Mesothelial cell of epicardium (in vitro differentiated cells): ENCODE results near the gene ZNF467. TPM values are rescaled to one million over a fixed set of nuclear protein-coding genes. Genes with fewer than 3 reads are reported as not detected.

ENCODE experiments used
- DNase-seq, 2 experiments: peaks; one replicate each; pipeline ENCODE4 v3.0.0; 2021; ENCODE audit warnings: low spot score in 2 of 2; ENCODE audit not compliant: unreplicated experiment in 2 of 2
- H3K27ac Mint-ChIP-seq: 2 replicates; pipeline ENCODE4 v1.8.0; 2021; ENCODE audit warnings: mixed read lengths
- H3K27me3 Mint-ChIP-seq: 2 replicates; pipeline ENCODE4 v1.8.0; 2021; ENCODE audit warnings: low read depth, mixed read lengths
- H3K36me3 Mint-ChIP-seq: 2 replicates; pipeline ENCODE4 v1.8.0; 2021; ENCODE audit warnings: mixed read lengths
- H3K4me1 Mint-ChIP-seq: 2 replicates; pipeline ENCODE4 v1.8.0; 2021; ENCODE audit warnings: mixed read lengths
- H3K4me3 Mint-ChIP-seq: 2 replicates; pipeline ENCODE4 v1.8.0; 2021; ENCODE audit warnings: mild to moderate bottlenecking, moderate library complexity, mixed read lengths
- H3K9me3 Mint-ChIP-seq: 2 replicates; pipeline ENCODE4 v1.8.0; 2021; ENCODE audit warnings: mixed read lengths
- CTCF ChIP-seq: fragments of 200-600 bp; sonication (generic); IDR thresholded peaks from one replicate; pipeline ENCODE4 v1.5.0; 2021; ENCODE audit warnings: antibody characterized with exemption; ENCODE audit not compliant: unreplicated experiment
- total RNA-seq: library from RNA; stranded (reverse); gene quantifications from 3 replicates; pipeline ENCODE4 v1.2.1, GENCODE V29; 2021

The ZNF467 gene
- total RNA-seq, 1 donor from 2014 or later = 38.9 TPM

GRCh38 chr7:149762610-149763009 lies 10.8 kb downstream of the ZNF467 start:
- no peak for TF ChIP-seq CTCF
- H3K9me3 Mint-ChIP-seq = no peaks in the 10 kb centered on the region
- H3K36me3 Mint-ChIP-seq = peaks cover 30% of the 10 kb centered on the region
- no peak overlapping the region for H3K27ac Mint-ChIP-seq
- no peak for DNase-seq
- H3K4me1 Mint-ChIP-seq = peaks cover 19% of the 10 kb centered on the region
- H3K27me3 Mint-ChIP-seq = peaks cover 91% of the 10 kb centered on the region
- no peak overlapping the region for H3K4me3 Mint-ChIP-seq

- no peak overlapping the region for H3K4me3 Mint-ChIP-seq
- no peak for DNase-seq
- peaks cover 86% of the 10 kb centered on the region for H3K27me3 Mint-ChIP-seq
- no peaks in the 10 kb centered on the region for H3K9me3 Mint-ChIP-seq
- no peak for TF ChIP-seq CTCF
- no peak overlapping the region for H3K27ac Mint-ChIP-seq
- H3K4me1 Mint-ChIP-seq = peaks cover 19% of the 10 kb centered on the region
- H3K36me3 Mint-ChIP-seq = peaks cover 25% of the 10 kb centered on the region
Measured at GRCh38 chr7:149762089-149762488, 11.3 kb downstream of the ZNF467 start.

- H3K4me3 Mint-ChIP-seq = no peak overlapping the region
- no peak overlapping the region for H3K27ac Mint-ChIP-seq
- TF ChIP-seq CTCF = no peak
- H3K4me1 Mint-ChIP-seq = peaks cover 15% of the 10 kb centered on the region
- peaks cover 84% of the 10 kb centered on the region for H3K27me3 Mint-ChIP-seq
- H3K36me3 Mint-ChIP-seq = peaks cover 18% of the 10 kb centered on the region
- no peaks in the 10 kb centered on the region for H3K9me3 Mint-ChIP-seq
- DNase-seq = no peak
Measured at GRCh38 chr7:149761307-149761706, 12.1 kb downstream of the ZNF467 start.

GRCh38 chr7:149760538-149760937 lies 12.8 kb downstream of the ZNF467 start:
- H3K36me3 Mint-ChIP-seq = peaks cover 11% of the 10 kb centered on the region
- no peak for TF ChIP-seq CTCF
- peaks cover 7% of the 10 kb centered on the region for H3K4me1 Mint-ChIP-seq
- H3K27me3 Mint-ChIP-seq = peaks cover 82% of the 10 kb centered on the region
- no peaks in the 10 kb centered on the region for H3K9me3 Mint-ChIP-seq
- H3K27ac Mint-ChIP-seq = no peak overlapping the region
- DNase-seq = no peak
- H3K4me3 Mint-ChIP-seq = no peak overlapping the region

GRCh38 chr7:149759093-149759860 lies 14.1 kb downstream of the ZNF467 start:
- no peak for DNase-seq
- Mint-ChIP-seq H3K4me1 (peaks cover under 1% of the 10 kb centered on the region), H3K36me3 (peaks cover 6% of the 10 kb centered on the region), H3K4me3 (no peak overlapping the region), H3K27me3 (peaks cover 71% of the 10 kb centered on the region), H3K27ac (no peak overlapping the region), H3K9me3 (no peaks in the 10 kb centered on the region)
- no peak for TF ChIP-seq CTCF
